BJ (cell line): ENCODE results near the gene C3orf18. TPM values are rescaled to one million over a fixed set of nuclear protein-coding genes. Genes with fewer than 3 reads are reported as not detected.

Source experiments
- CTCF ChIA-PET: fragments of 350-600 bp; formaldehyde crosslinking; extraction: SDS; loops from one replicate; lab custom pipeline; 2021; ENCODE audit warnings: antibody characterized with exemption, inconsistent platforms; lab: Yijun Ruan, JAX
- POLR2A ChIA-PET: fragments of 300-600 bp; sonication (Branson Sonifier 250); formaldehyde crosslinking; extraction: SDS; loops from one replicate; lab custom pipeline; 2021; ENCODE audit warnings: antibody characterized with exemption; lab: Charles Lee
- DNase-seq: peaks from one replicate; pipeline ENCODE4 v3.0.0-alpha.2; 2011; ENCODE audit warnings: low read depth
- H3K27me3 ChIP-seq: 2 replicates; pipeline ENCODE4 v1.6.0; 2011; ENCODE audit warnings: low read length; ENCODE audit not compliant: control insufficient read depth, insufficient read depth
- H3K36me3 ChIP-seq: 2 replicates; pipeline ENCODE4 v1.5.1; 2011; ENCODE audit warnings: low read length; ENCODE audit not compliant: control insufficient read depth, insufficient read depth
- H3K4me3 ChIP-seq: 2 replicates; pipeline ENCODE4 v1.5.1; 2011; ENCODE audit warnings: low read depth, mild to moderate bottlenecking, control low read depth, low read length
- polyA plus RNA-seq: library from polyadenylated mRNA; depleted of rRNA; stranded (reverse); fragments of >200 nt; gene quantifications from 2 replicates; pipeline ENCODE4 v1.2.3, GENCODE V29; 2011
- TF ChIP-seq, protein P1 (sequence below): IDR thresholded peaks from 2 replicates; pipeline ENCODE4 v1.5.1; 2011; ENCODE audit warnings: low read depth, mild to moderate bottlenecking, control low read depth, inconsistent platforms, low read length, moderate library complexity; ENCODE audit not compliant: insufficient read depth

C3orf18 gene
- polyA plus RNA-seq, 1 experiment = 30.4 TPM

DNA sequence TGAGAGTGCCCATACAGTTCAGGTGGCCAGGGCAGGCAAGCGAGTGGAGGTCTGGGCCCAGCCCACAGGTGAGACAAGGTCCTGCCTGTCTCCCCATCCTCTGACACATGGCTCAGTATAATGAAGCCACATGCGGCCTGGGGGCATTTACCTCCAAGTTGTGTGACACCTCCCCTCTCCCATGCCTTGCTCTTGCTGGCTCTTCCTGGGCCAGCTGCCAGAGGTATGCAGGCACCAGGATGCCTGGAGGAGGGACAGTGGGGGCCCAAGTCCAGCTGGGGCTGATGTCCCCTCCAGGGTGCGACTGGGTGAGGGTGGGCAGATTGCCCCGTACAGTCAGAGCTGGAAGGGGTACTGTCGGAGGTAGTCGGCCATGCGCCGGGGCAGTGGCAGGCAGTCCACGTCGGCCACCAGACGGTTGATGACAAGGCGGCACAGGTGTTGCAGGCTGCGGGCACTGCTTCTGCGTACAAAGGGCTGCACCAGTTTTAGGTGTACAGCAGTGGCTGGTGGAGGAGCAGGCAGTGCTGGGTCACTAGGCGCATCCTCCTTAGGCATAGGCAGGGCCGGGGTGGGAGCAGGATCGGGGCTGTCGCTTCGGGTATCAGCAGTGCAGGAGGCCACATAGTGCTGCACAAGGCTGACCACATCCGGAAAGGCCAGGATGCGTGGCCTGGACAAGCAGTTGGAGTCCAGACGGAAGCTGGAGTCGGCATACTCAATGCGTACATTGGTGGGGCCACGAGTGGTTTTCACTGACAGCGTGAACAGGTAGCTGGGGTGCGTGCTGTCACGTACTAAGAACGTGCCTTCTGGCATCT, 39.9 kb upstream of the C3orf18 start:
- H3K36me3 ChIP-seq = peaks cover 9% of the 10 kb centered on the region
- POLR2A ChIA-PET = no interaction called here
- DNase-seq = no peak
- TF ChIP-seq, protein P1, sequence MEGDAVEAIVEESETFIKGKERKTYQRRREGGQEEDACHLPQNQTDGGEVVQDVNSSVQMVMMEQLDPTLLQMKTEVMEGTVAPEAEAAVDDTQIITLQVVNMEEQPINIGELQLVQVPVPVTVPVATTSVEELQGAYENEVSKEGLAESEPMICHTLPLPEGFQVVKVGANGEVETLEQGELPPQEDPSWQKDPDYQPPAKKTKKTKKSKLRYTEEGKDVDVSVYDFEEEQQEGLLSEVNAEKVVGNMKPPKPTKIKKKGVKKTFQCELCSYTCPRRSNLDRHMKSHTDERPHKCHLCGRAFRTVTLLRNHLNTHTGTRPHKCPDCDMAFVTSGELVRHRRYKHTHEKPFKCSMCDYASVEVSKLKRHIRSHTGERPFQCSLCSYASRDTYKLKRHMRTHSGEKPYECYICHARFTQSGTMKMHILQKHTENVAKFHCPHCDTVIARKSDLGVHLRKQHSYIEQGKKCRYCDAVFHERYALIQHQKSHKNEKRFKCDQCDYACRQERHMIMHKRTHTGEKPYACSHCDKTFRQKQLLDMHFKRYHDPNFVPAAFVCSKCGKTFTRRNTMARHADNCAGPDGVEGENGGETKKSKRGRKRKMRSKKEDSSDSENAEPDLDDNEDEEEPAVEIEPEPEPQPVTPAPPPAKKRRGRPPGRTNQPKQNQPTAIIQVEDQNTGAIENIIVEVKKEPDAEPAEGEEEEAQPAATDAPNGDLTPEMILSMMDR = no peak
- H3K4me3 ChIP-seq = no peak overlapping the region
- no peaks in the 10 kb centered on the region for H3K27me3 ChIP-seq
- CTCF ChIA-PET = interaction anchor here (15.0 kb wide), 1 partner anchor 35 kb away, joined by 479 read pairs; the partner anchor contains the start of genes C3orf18 and HEMK1

DNA sequence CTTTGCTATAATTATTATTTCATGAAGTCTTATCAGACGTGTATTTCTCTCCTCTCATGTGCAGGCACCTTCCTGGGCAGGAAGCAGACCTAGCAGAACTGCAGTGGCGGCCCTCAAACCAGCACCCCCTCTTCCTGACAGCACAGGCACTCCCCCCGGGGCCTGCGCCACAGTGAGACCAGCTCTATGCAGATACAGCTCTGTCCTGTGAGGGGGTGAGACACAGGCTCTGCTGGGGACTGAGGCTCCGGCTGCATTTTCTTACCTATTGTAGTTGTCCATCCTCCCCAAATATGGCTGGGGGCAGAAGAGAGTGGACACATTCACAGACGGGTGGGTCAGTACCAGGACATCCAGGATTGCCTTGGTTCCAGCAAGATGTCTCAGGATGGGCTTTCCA, 39.0 kb upstream of the C3orf18 start:
- Histone ChIP-seq H3K36me3 (peaks cover 9% of the 10 kb centered on the region), H3K27me3 (no peaks in the 10 kb centered on the region), H3K4me3 (no peak overlapping the region)
- DNase-seq = no peak
- CTCF ChIA-PET = interaction anchor here (8.4 to 15.0 kb wide), 2 partner anchors 8 to 34 kb away, joined by 64 to 479 read pairs; partner anchors contain the start of genes C3orf18, HEMK1 and MAPKAPK3
- TF ChIP-seq, protein P1 = no peak
- POLR2A ChIA-PET = no interaction called here

DNA sequence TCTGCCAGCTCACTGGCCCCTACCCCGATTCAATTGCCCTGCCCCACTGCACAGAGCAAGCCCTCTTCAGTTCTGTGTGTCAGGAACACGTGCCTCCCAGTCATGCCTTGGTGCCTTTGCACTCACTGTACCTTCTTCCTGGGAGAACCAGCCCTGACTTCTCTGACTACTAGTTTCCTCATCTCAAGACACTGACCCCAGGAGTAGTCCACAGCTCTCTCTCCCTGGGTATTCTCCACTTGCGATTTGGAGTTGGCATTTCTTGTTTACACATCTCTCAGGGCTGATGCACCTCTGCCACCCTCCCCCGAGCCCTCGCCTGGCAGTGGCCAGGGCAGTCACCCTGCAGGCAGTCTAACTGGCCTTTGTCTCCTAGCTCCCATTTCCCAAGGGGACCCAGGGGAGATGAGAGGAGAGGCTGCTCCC, 38.4 kb upstream of the C3orf18 start:
- peaks cover 9% of the 10 kb centered on the region for H3K36me3 ChIP-seq
- TF ChIP-seq, protein P1 = no peak
- ChIA-PET CTCF (interaction anchor here (8.4 to 15.0 kb wide), 2 partner anchors 9 to 33 kb away, joined by 64 to 479 read pairs; partner anchors contain the start of genes C3orf18, HEMK1 and MAPKAPK3), POLR2A (no interaction called here)
- DNase-seq = no peak
- H3K4me3 ChIP-seq = no peak overlapping the region
- no peaks in the 10 kb centered on the region for H3K27me3 ChIP-seq

DNA sequence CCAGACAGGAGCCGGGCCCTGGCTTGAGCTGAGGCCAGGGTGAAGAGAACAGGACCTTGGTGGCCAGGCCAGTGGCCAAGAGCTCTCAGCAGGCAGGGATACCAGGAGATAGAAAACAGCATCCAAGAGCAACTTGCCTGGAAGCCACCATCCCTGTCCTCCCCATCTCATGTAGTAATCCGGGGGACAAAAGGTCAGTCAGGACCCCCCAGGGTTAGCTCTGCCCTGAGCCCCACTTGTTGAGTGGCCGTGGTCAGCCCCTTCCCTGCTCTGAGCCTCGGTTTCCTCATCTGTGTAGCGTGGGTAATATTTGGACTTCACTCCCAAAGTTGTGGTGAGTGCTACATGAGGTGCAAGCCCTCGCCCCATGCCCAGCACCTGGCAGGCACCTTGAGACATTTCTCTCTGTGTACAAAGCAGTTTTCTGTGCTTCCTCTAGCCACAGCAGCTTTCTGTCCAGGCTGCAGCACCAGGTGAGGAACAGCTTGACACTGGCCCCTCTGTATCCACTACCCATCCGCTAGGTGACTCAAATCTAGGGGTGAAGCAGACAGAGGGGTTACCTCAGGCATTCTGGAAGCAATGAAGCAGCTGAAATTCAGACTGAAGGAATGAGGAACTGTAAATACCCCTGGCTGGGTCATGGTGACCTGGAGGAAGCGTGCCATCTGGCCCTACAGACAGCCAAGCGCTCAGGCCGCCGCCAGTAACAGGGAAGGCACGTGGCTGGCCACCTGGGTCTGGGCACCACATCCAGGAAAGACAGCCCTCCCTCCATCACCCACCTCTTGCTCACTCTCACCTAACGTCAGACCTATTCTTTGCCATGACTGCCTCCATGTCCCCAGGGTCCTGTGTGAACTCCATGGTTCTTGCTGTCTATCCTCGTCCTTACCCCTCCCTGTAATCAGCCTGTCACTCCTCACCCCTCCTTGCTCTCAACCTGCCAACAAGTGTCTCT, 37.4 kb upstream of the C3orf18 start:
- ChIA-PET POLR2A (no interaction called here), CTCF (interaction anchor here (0.6 to 15.0 kb wide), 4 partner anchors 10 to 785 kb away, joined by 3 to 479 read pairs (median 34); partner anchors contain the start of genes C3orf18, HEMK1 and MAPKAPK3)
- no peak for DNase-seq
- Histone ChIP-seq H3K27me3 (no peaks in the 10 kb centered on the region), H3K36me3 (peaks cover 9% of the 10 kb centered on the region), H3K4me3 (no peak overlapping the region)
- TF ChIP-seq, protein P1 = no peak
